K562 (cell line): Measurements from ENCODE around the gene PTPN18. TPM values are rescaled to one million over a fixed set of nuclear protein-coding genes. Genes with fewer than 3 reads are reported as not detected.

Source experiments
- ARID2 ChIP-seq: fragments of 450-650 bp; IDR thresholded peaks from 2 replicates; pipeline ENCODE4 v1.6.1; 2017; ENCODE audit warnings: antibody characterized with exemption, mild to moderate bottlenecking
- ARID3B ChIP-seq: fragments of 250-450 bp; sonication (Bioruptor Pico); IDR thresholded peaks from 2 replicates; pipeline ENCODE4 v1.4.0; 2020; ENCODE audit warnings: borderline replicate concordance
- BRD9 ChIP-seq: fragments of 450-650 bp; IDR thresholded peaks from 2 replicates; pipeline ENCODE4 v1.6.1; 2018; ENCODE audit warnings: low read depth; ENCODE audit not compliant: partially characterized antibody
- CC2D1A ChIP-seq: fragments of 450-650 bp; IDR thresholded peaks from 2 replicates; pipeline ENCODE4 v1.6.1; 2017; ENCODE audit warnings: mild to moderate bottlenecking
- COPS2 ChIP-seq: fragments of 450-650 bp; conservative IDR thresholded peaks from 2 replicates; pipeline ENCODE4 v1.6.1; 2016; ENCODE audit warnings: mild to moderate bottlenecking, moderate library complexity
- CXXC5 ChIP-seq: fragments of 250-450 bp; sonication (Bioruptor Pico); IDR thresholded peaks from 2 replicates; pipeline ENCODE4 v1.8.0; 2022; ENCODE audit warnings: inconsistent platforms, mild to moderate bottlenecking, moderate library complexity
- HDAC8 ChIP-seq: fragments of 450-650 bp; IDR thresholded peaks from 2 replicates; pipeline ENCODE4 v1.6.1; 2016; ENCODE audit warnings: mild to moderate bottlenecking, missing genetic modification characterization, moderate library complexity, missing compliant biosample characterization
- JUNB ChIP-seq: fragments of 450-650 bp; formaldehyde crosslinking; conservative IDR thresholded peaks from 2 replicates; pipeline ENCODE4 v1.4.0; 2020; ENCODE audit warnings: mild to moderate bottlenecking
- L3MBTL2 ChIP-seq: fragments of 450-650 bp; IDR thresholded peaks from 2 replicates; pipeline ENCODE4 v1.6.1; 2016; ENCODE audit warnings: mild to moderate bottlenecking, moderate library complexity
- MAZ ChIP-seq, 2 experiments: fragments of 450-650 bp in 1 of 2; sonication (generic) in 1 of 2; formaldehyde crosslinking; IDR thresholded peaks in 1 of 2; conservative IDR thresholded peaks in 1 of 2; 2 replicates each; pipeline versions ENCODE4 v1.4.0 to v1.5.0; 2020; ENCODE audit warnings: mild to moderate bottlenecking in 1 of 2, missing genetic modification reagents in 1 of 2
- MBD1 ChIP-seq: fragments of 250-450 bp; sonication (Bioruptor Pico); IDR thresholded peaks from 2 replicates; pipeline ENCODE4 v1.8.0; 2022; ENCODE audit warnings: inconsistent platforms
- MCM5 ChIP-seq: fragments of 450-650 bp; IDR thresholded peaks from 2 replicates; pipeline ENCODE4 v1.6.1; 2016; ENCODE audit warnings: low read depth
- MYNN ChIP-seq, 2 experiments: sonication (generic); formaldehyde crosslinking in 1 of 2; IDR thresholded peaks; 2 replicates each; pipeline versions ENCODE4 v1.5.0 to v1.6.1; 2016 to 2020; ENCODE audit warnings: antibody characterized with exemption in 1 of 2, missing genetic modification reagents in 1 of 2
- PHF21A ChIP-seq: fragments of 450-650 bp; IDR thresholded peaks from 2 replicates; pipeline ENCODE4 v1.6.1; 2017; ENCODE audit warnings: low read depth, borderline replicate concordance
- POLR2AphosphoS5 ChIP-seq: IDR thresholded peaks from 2 replicates; pipeline ENCODE4 v1.6.1; 2011; ENCODE audit warnings: mild to moderate bottlenecking, low read depth, low read length, moderate library complexity; ENCODE audit not compliant: control insufficient read depth, insufficient read depth
- RBBP5 ChIP-seq: fragments of 200-600 bp; sonication (generic); IDR thresholded peaks from 2 replicates; pipeline ENCODE4 v1.6.1; 2012; ENCODE audit warnings: borderline replicate concordance, mild to moderate bottlenecking, low read length, control low read depth, inconsistent platforms; ENCODE audit not compliant: insufficient read depth, poor library complexity, severe bottlenecking
- SMC3 ChIP-seq: conservative IDR thresholded peaks from 2 replicates; pipeline ENCODE4 v1.6.1; 2011; ENCODE audit warnings: low read depth, low read length, improper control_type of control experiment; ENCODE audit not compliant: insufficient read depth
- SP2 ChIP-seq: IDR thresholded peaks from 2 replicates; pipeline ENCODE4 v1.6.1; 2011; ENCODE audit warnings: mild to moderate bottlenecking, low read depth, low read length, moderate library complexity; ENCODE audit not compliant: poor library complexity, severe bottlenecking; ENCODE audit errors: extremely low read depth
- STAG1 ChIP-seq: sonication (generic); formaldehyde crosslinking; IDR thresholded peaks from 2 replicates; pipeline ENCODE4 v1.5.0; 2020; ENCODE audit warnings: missing genetic modification reagents, borderline replicate concordance
- ZBTB7A ChIP-seq: IDR thresholded peaks from 2 replicates; pipeline ENCODE4 v1.6.1; 2011; ENCODE audit warnings: low read depth, mild to moderate bottlenecking, low read length, moderate library complexity, borderline replicate concordance; ENCODE audit not compliant: control insufficient read depth
- ZSCAN29 ChIP-seq: fragments of 450-650 bp; IDR thresholded peaks from 2 replicates; pipeline ENCODE4 v1.6.1; 2017
- ZSCAN32 ChIP-seq: fragments of 450-650 bp; formaldehyde crosslinking; IDR thresholded peaks from 2 replicates; pipeline ENCODE4 v1.4.0; 2020; ENCODE audit warnings: mild to moderate bottlenecking, moderate library complexity
- polyA plus RNA-seq, 8 experiments: library from polyadenylated mRNA; depleted of rRNA in 4 of 8; stranded (reverse) in 5 of 8; unstranded in 3 of 8; fragments of >200 nt; fragmentation: Nextera tagmentation in 2 of 8; fragmentation: Illumina TruSeq in 1 of 8; extraction: Ambion mirVana in 2 of 8; extraction: Trizol in 1 of 8; gene quantifications; 2 replicates each; pipeline versions ENCODE4 v1.2.1 to v1.2.3, GENCODE V29; 2011 to 2014; ENCODE audit warnings: inconsistent platforms in 1 of 8, missing spikeins in 1 of 8
- total RNA-seq, 7 experiments: library from RNA; depleted of rRNA in 6 of 7; stranded (reverse); fragments of >200 nt in 6 of 7; fragmentation: Illumina TruSeq in 2 of 7; extraction: Trizol in 2 of 7; gene quantifications; 2 replicates each; pipeline versions ENCODE4 v1.2.1 to v1.2.3, GENCODE V29; 2011 to 2021; ENCODE audit warnings: low replicate concordance in 1 of 7
- TF ChIP-seq, protein P1 (sequence below), 3 experiments: IDR thresholded peaks in 2 of 3; conservative IDR thresholded peaks in 1 of 3; 2 replicates each; pipeline ENCODE4 v1.5.1; 2011 to 2012; ENCODE audit warnings: low read length in 3 of 3, mild to moderate bottlenecking in 3 of 3, control low read depth in 2 of 3, improper control_type of control experiment in 1 of 3, inconsistent platforms in 1 of 3, low read depth in 1 of 3, mixed read lengths in 1 of 3, moderate library complexity in 1 of 3; ENCODE audit not compliant: insufficient read depth in 2 of 3

Gene PTPN18
- total and polyA plus RNA-seq, 9 of the 15 experiments (the other 6 are each of a cell fraction or from before 2014, with no cell fraction given): 11.6 to 90.7 (median 49.6) TPM

- TF ChIP-seq ARID3B (CRISPR knock-in tag): no peak
- TF ChIP-seq ZSCAN32 (CRISPR knock-in tag): no peak
- TF ChIP-seq HDAC8 (tag): no peak
- no peak for TF ChIP-seq PHF21A
- TF ChIP-seq CXXC5: peak; percentile 42; the same call in 1 of the 2 replicates
- TF ChIP-seq MYNN (IDR thresholded peaks at IDR 0.05): no peak
- no peak for TF ChIP-seq MYNN (CRISPR knock-in tag; IDR thresholded peaks at IDR 0.05)
- no peak for TF ChIP-seq RBBP5
- no peak for TF ChIP-seq BRD9
- TF ChIP-seq MAZ (CRISPR knock-in tag; conservative IDR thresholded peaks at IDR 0.05 in 1 of 2, IDR thresholded peaks at IDR 0.05 in 1 of 2): peak in 1 of 2 experiments; percentile 66; a peak in 3 of 4 replicates
- no peak for TF ChIP-seq COPS2
- no peak for TF ChIP-seq MCM5
- TF ChIP-seq JUNB (CRISPR knock-in tag): no peak
- TF ChIP-seq STAG1 (CRISPR knock-in tag): peak; percentile 57; the same call in 1 of the 2 replicates
- peak; percentile 62; the same call in 1 of the 2 replicates for TF ChIP-seq CC2D1A
- no peak for TF ChIP-seq SP2
- TF ChIP-seq POLR2AphosphoS5: no peak
- 0 out of 2 replicates have a peak, but pooled peaks have one; percentile 12 for TF ChIP-seq MBD1 (CRISPR knock-in tag)
- peak; percentile 58; the same call in 1 of the 2 replicates for TF ChIP-seq L3MBTL2
- TF ChIP-seq ARID2: 0 out of 2 replicates have a peak, but pooled peaks have one; percentile 20
- TF ChIP-seq ZBTB7A: peak; percentile 66; the same call in 1 of the 2 replicates
- TF ChIP-seq, protein P1, sequence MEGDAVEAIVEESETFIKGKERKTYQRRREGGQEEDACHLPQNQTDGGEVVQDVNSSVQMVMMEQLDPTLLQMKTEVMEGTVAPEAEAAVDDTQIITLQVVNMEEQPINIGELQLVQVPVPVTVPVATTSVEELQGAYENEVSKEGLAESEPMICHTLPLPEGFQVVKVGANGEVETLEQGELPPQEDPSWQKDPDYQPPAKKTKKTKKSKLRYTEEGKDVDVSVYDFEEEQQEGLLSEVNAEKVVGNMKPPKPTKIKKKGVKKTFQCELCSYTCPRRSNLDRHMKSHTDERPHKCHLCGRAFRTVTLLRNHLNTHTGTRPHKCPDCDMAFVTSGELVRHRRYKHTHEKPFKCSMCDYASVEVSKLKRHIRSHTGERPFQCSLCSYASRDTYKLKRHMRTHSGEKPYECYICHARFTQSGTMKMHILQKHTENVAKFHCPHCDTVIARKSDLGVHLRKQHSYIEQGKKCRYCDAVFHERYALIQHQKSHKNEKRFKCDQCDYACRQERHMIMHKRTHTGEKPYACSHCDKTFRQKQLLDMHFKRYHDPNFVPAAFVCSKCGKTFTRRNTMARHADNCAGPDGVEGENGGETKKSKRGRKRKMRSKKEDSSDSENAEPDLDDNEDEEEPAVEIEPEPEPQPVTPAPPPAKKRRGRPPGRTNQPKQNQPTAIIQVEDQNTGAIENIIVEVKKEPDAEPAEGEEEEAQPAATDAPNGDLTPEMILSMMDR (IDR thresholded peaks at IDR 0.05 in 2 of 3, conservative IDR thresholded peaks at IDR 0.05 in 1 of 3; ENCODE audit: insufficient read depth in 2 of 3, low read depth in 1 of 3, low read length in 3 of 3): peak; percentile 96 to 97 (median 96)
- TF ChIP-seq ZSCAN29: no peak
- peak; percentile 89 for TF ChIP-seq SMC3
These were observed 23.4 kb upstream of the PTPN18 start (continued) for GRCh38 chr2:130332271-130333073.
